Loucy (cell line): ENCODE results near the gene COL5A1.

Experiments used
- EZH2phosphoT487 ChIP-seq: fragments of 200-600 bp; IDR thresholded peaks from 2 replicates; pipeline ENCODE4 v1.6.1; 2018; ENCODE audit warnings: antibody characterized with exemption, mild to moderate bottlenecking, moderate library complexity, borderline replicate concordance
- TF ChIP-seq, protein P1 (sequence below): fragments of 200-600 bp; sonication (generic); conservative IDR thresholded peaks from 2 replicates; pipeline ENCODE4 v1.5.1; 2014; ENCODE audit warnings: mild to moderate bottlenecking, antibody characterized with exemption, low read length

DNA sequence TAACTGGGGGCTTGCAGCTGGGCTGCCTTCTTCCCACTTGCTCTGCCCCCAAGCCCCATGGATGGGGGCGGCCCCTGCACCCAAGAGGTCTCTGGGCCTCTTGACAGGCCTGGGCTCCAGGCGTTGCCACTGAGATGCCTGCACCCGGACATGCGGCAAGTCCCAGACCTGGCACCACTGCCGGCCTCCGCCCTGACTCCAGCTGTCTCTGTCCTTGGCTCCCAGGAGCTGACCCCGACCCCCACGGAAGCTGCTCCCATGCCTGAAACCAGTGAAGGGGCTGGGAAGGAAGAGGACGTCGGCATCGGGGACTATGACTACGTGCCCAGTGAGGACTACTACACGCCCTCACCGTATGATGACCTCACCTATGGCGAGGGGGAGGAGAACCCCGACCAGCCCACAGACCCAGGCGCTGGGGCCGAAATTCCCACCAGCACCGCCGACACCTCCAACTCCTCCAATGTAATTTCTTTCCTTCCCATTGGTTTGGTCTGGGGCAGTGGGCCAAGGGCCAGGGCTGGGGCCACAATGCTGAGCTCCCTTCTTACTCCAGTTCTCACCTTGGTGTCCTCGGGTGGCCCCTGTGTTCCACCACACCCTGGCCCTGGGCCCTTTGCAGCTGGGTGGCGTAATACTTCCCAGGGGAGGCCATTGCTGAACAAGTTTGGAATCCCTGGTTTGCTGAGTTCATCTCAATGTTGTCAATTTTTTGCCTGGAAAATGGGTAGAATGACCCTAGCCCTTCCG lies 88.6 kb downstream of the COL5A1 start:
- TF ChIP-seq, protein P1, sequence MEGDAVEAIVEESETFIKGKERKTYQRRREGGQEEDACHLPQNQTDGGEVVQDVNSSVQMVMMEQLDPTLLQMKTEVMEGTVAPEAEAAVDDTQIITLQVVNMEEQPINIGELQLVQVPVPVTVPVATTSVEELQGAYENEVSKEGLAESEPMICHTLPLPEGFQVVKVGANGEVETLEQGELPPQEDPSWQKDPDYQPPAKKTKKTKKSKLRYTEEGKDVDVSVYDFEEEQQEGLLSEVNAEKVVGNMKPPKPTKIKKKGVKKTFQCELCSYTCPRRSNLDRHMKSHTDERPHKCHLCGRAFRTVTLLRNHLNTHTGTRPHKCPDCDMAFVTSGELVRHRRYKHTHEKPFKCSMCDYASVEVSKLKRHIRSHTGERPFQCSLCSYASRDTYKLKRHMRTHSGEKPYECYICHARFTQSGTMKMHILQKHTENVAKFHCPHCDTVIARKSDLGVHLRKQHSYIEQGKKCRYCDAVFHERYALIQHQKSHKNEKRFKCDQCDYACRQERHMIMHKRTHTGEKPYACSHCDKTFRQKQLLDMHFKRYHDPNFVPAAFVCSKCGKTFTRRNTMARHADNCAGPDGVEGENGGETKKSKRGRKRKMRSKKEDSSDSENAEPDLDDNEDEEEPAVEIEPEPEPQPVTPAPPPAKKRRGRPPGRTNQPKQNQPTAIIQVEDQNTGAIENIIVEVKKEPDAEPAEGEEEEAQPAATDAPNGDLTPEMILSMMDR = no peak
- TF ChIP-seq EZH2phosphoT487 = no peak
